Stimulated activated CD4-positive, alpha-beta T cell treated with anti-CD3 and anti-CD28 coated beads, TNF-alpha, amount 100 ng/mL, for 48 hours (primary cell): Measurements from ENCODE around the gene PSMA8.
"Not testable (repeated sequence)": the region's sequence is repeated elsewhere in the genome, so short reads cannot be mapped to it uniquely, and the experiment has no call there.

ENCODE experiments used
- DNase-seq, 3 donors: peaks; one replicate each; pipeline ENCODE4 v3.0.0-alpha.2; 2020; ENCODE audit warnings: low read depth in 3 of 3

PSMA8 gene

GRCh38 chr18:26133652-26134051 is at the start of gene PSMA8:
TSS of gene PSMA8 (plus strand) at chr18:26133869. CDS start at chr18:26133966, 97 bp downstream.
- peak; percentile 11 to 26 (median 24) for DNase-seq

GRCh38 chr18:26085056-26085455 is 48.6 kb upstream of the PSMA8 start:
- DNase-seq: no peak

DNA sequence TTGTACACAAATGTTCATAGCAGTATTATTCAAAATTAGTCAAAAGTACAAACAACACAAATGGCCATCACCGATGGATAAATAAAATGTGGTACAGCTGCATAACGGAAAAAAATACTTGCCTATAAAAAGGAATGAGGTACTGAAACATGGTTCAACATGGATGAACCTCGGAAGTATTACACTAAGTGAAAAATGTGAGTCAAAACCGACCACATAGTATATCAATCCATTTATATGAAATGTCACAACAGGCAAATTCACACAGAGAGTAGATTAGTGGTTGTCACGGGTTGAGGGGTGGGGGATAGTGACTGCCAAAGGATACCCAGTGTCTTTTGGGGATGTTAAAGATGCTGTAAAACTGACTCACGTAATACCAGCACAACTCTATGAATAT is 46.7 kb upstream of the PSMA8 start:
- DNase-seq: no peak

- DNase-seq: no peak
Measured at GRCh38 chr18:26088487-26088886, 45.2 kb upstream of the PSMA8 start.

DNA sequence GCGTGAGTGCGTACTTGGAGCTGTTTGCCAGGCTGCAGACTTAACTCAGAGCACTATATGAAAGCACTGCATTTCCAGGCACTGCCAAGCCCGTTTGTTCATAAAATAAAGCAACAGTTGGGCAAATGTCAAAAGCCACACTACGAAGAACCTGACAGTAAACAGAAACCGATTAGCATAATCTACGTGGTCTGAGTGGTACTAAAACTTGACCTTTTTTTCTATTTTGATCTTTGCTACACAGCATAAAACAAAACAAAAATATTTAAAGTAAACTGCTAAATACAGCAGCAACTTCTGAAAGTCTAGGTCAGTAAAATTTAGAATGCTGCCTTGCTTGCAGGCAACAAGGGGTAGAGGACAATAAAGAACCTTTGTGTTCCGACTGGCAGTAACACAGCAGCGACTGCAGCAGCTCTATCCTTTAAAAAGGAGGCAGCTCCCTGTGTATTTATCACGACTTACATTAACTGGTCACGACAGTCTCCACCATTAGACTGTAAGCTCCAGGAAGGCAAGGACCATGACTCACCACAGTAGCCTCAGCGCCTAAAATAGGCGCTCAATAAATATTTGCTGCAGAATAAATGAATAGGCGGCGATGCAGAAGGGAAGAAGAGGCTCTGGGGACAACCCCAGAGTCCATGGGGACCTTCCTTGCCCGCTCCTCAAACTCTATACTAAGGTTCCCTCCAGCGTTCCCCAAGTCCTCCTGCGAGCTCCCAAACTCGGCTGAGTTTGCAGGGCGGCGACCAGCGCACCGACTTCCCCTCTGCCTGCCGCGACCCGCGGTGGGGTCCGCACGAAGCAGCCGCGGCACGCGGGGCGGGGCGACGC is 44.2 kb upstream of the PSMA8 start:
- DNase-seq: peak in 1 of 3 donors; percentile 7

- DNase-seq: peak; percentile 82 to 85 (median 84)
Measured at GRCh38 chr18:26090130-26091046, 43.3 kb upstream of the PSMA8 start, which contains the start of gene SS18. TSS of gene SS18 (minus strand) at chr18:26090613. CDS start at chr18:26090569, 44 bp downstream.

DNA sequence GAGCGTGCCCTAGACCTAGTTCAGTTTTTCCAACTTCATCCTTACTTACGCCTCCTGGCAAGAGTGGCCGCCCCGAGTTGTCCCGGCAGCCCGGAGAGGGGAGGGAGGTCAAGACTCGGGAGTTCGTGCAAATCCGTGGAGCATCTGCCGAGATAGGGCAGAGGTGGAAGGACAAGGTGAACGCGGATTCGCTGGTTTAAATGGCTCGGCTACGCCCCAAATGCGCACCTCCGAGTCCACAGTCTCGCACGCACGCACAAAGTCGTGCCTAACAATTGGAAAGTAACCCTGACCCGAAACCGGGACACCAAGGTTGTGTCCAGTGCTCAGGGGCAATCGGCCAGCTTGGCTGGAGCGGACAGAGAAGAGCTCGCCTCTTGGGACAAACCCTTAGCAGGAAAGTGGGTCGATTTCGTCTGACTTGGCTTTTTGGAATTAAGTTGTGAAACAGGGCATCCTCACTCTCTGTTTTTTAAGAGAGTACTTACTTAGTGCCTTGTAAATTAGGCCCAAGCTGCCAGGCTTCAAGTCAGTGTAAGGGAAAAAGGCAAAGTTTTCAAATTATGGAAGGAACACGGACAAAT is 42.5 kb upstream of the PSMA8 start:
- peak in 2 of 3 donors; percentile 48 to 58 for DNase-seq

GRCh38 chr18:26096852-26097251 is 36.8 kb upstream of the PSMA8 start:
- no peak for DNase-seq

- no peak for DNase-seq
Measured at GRCh38 chr18:26097563-26097962, 36.1 kb upstream of the PSMA8 start.

GRCh38 chr18:26103579-26103978 is 30.1 kb upstream of the PSMA8 start:
- peak in 1 of 3 donors; percentile 31 for DNase-seq

- DNase-seq: no peak
Measured at GRCh38 chr18:26104035-26104434, 29.6 kb upstream of the PSMA8 start.

- DNase-seq: no peak
Measured at GRCh38 chr18:26119246-26119645, 14.4 kb upstream of the PSMA8 start.

- DNase-seq: no peak
Measured at GRCh38 chr18:26121476-26121875, 12.2 kb upstream of the PSMA8 start.

- not testable (repeated sequence) for DNase-seq
Measured at GRCh38 chr18:26121994-26122393, 11.7 kb upstream of the PSMA8 start.

GRCh38 chr18:26127786-26128185 is 5.9 kb upstream of the PSMA8 start:
- DNase-seq: no peak

GRCh38 chr18:26128192-26128591 is 5.5 kb upstream of the PSMA8 start:
- not testable (repeated sequence) for DNase-seq

DNA sequence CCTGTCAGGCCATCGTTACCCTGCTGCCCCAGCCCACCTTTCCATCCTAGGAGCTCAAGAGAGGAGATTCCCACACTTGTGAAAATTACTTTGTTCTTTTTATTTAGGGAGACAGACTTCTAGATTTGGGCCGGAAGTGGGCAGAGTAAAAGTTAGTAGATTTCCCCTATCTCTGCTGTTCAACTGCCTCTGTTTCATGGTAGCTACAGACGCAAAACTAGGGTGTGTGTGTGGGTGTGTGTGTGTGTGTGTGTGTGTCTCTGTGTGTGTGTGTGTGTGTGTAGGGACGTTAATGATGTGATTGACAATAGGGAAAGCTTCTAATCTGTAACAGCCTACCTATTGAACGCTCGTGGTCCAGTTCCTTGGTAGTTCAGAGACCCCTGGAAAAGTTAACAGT is 438 bp downstream of the PSMA8 start:
- no peak for DNase-seq

DNA sequence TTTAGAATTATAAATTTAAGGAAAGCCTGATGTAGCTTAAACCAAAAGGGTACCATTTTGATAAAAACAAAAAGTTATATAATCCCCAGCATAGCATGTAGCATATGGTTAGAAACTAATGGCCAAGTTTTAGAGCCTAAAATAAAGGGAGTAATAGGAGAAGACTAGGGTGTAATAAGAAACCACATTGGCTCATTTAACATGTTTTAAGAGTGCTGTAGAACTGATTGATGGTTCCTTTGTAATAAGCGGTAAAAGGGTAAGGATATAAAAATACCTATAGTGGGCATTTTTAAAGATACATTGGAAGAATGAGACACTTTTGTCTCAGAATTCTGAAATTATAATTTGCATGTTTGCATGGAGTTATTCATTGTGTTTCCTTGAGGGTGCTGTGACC is 1.9 kb downstream of the PSMA8 start:
- DNase-seq: no peak

DNA sequence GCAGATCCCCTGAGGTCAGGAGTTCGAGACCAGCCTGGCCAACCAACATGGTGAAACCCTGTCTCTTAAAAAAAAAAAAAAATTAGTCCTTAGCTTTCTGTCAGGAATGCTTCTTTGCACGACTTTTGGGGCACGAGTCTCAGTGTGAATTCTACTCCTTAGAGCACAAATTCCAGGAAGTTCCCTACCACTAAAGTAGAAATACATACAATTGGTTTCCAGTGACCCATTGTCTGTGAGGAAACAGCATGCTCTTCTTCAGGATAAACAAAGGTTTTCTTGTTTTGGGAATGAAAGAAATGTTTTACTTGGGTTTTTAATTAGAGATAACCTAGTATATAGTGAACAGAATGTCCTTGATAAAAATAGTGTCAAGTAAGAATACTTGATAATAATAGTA is 23.7 kb downstream of the PSMA8 start:
- no peak for DNase-seq

DNA sequence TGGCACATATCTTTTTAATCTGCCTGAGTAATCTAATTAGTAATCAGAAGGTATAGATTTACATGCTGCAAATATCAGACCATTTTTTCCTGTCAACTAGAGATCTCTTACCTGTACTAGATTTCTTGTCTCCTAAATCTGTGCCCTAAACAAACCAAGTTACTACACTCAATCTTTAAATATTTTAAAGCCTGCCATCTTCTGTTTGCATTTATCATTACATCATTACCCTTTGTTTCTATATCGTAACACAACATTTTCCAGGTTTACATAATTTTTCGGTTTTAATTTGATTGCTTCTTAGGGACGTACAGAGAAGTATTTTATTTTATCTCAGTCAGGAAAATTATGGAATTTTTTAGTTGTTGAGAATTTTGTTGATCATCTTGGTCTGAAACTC is 25.7 kb downstream of the PSMA8 start:
- no peak for DNase-seq

DNA sequence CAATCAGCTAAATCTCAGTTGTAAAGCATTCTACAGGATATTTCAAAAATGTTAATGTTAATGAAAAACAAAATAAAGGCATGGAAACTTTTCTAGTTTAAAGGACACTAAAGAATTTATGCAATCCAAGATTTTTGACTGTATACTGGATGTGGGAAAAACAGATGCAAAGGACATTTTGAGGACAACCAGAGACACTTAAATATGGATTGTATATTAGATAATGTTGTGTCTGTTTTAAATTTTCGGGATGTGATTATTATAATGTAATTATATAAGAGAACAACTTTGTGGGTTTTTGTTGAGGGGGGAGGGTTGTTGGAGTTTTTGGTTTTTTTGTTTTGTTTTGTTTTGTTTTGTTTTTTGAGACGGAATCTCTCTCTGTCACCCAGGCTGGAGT is 30.9 kb downstream of the PSMA8 start:
- no peak for DNase-seq

- DNase-seq: not testable (repeated sequence)
Measured at GRCh38 chr18:26167592-26167991, 33.9 kb downstream of the PSMA8 start.
